H1 (cell line): ENCODE results near the gene TMTC2.

Experiments
- BCL11A ChIP-seq, 2 experiments: IDR thresholded peaks; one replicate each; pipeline ENCODE4 v1.6.1; 2011; ENCODE audit warnings: low read depth in 2 of 2, low read length in 2 of 2, mild to moderate bottlenecking in 2 of 2
- CBX5 ChIP-seq: fragments of 300-800, 300-1000 bp; sonication (generic); IDR thresholded peaks from 2 replicates; pipeline ENCODE4 v1.7.1; 2016; ENCODE audit warnings: antibody characterized with exemption, low read length, low read depth
- CHD2 ChIP-seq: IDR thresholded peaks from 2 replicates; pipeline ENCODE4 v1.6.1; 2012; ENCODE audit warnings: low read length, improper control_type of control experiment
- HDAC6 ChIP-seq: IDR thresholded peaks from one replicate; pipeline ENCODE4 v1.7.1; 2012; ENCODE audit warnings: low read depth, mild to moderate bottlenecking, inconsistent platforms, low read length, moderate library complexity
- KDM1A ChIP-seq: fragments of 200-600, 300-600 bp; sonication (generic); IDR thresholded peaks from 2 replicates; pipeline ENCODE4 v1.7.1; 2016; ENCODE audit warnings: mild to moderate bottlenecking, low read length, borderline replicate concordance
- SP1 ChIP-seq: IDR thresholded peaks from 2 replicates; pipeline ENCODE4 v1.6.1; 2011; ENCODE audit warnings: low read depth, low read length
- TF ChIP-seq, protein P1 (sequence below), 3 experiments: IDR thresholded peaks; 1 replicate in 2 of 3; 2 replicates in 1 of 3; pipeline versions ENCODE4 v1.5.1 to v1.6.1; 2011; ENCODE audit warnings: low read length in 3 of 3, mild to moderate bottlenecking in 3 of 3, inconsistent platforms in 2 of 3, low read depth in 1 of 3, moderate library complexity in 1 of 3; ENCODE audit not compliant: insufficient read depth in 1 of 3; ENCODE audit errors: control extremely low read depth in 1 of 3

GRCh38 chr12:82659343-82660207, 27.1 kb upstream of the TMTC2 start:
- TF ChIP-seq SP1 (no peak), KDM1A (no peak), CHD2 (no peak), HDAC6 (no peak), BCL11A (IDR thresholded peaks at IDR 0.05; ENCODE audit: low read depth in 2 of 2, low read length in 2 of 2) (no peak), CBX5 (no peak)
- TF ChIP-seq, protein P1, sequence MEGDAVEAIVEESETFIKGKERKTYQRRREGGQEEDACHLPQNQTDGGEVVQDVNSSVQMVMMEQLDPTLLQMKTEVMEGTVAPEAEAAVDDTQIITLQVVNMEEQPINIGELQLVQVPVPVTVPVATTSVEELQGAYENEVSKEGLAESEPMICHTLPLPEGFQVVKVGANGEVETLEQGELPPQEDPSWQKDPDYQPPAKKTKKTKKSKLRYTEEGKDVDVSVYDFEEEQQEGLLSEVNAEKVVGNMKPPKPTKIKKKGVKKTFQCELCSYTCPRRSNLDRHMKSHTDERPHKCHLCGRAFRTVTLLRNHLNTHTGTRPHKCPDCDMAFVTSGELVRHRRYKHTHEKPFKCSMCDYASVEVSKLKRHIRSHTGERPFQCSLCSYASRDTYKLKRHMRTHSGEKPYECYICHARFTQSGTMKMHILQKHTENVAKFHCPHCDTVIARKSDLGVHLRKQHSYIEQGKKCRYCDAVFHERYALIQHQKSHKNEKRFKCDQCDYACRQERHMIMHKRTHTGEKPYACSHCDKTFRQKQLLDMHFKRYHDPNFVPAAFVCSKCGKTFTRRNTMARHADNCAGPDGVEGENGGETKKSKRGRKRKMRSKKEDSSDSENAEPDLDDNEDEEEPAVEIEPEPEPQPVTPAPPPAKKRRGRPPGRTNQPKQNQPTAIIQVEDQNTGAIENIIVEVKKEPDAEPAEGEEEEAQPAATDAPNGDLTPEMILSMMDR (IDR thresholded peaks at IDR 0.05; ENCODE audit: control extremely low read depth in 1 of 3, insufficient read depth in 1 of 3, low read depth in 1 of 3, low read length in 3 of 3): no peak
